ENCODE results near the gene IL34.
"Not testable (repeated sequence)": the region's sequence is repeated elsewhere in the genome, so short reads cannot be mapped to it uniquely, and the experiment has no call there.

The IL34 gene

GRCh38 chr16:70656065-70656711, 9.8 kb downstream of the IL34 start:
- FAIRE-seq (no peak), DNase-seq (ENCODE audit: extremely low spot score, insufficient read length, low read depth) (no peak)

- DNase-seq (ENCODE audit: extremely low spot score, insufficient read length, low read depth) = no peak
- FAIRE-seq = no peak
These were observed 10.4 kb downstream of the IL34 start for GRCh38 chr16:70656712-70657263.

GRCh38 chr16:70657956-70658355, 11.6 kb downstream of the IL34 start:
- FAIRE-seq (no peak), DNase-seq (ENCODE audit: extremely low spot score, insufficient read length, low read depth) (no peak)

GRCh38 chr16:70658921-70659320, 12.6 kb downstream of the IL34 start:
- FAIRE-seq (no peak), DNase-seq (ENCODE audit: extremely low spot score, insufficient read length, low read depth) (no peak)

- no peak for FAIRE-seq
- DNase-seq (ENCODE audit: extremely low spot score, insufficient read length, low read depth) = no peak
These were observed 13.2 kb downstream of the IL34 start for GRCh38 chr16:70659546-70659945.

- no peak for DNase-seq (ENCODE audit: extremely low spot score, insufficient read length, low read depth)
- no peak for FAIRE-seq
These were observed 13.8 kb downstream of the IL34 start for GRCh38 chr16:70659953-70660671.

GRCh38 chr16:70660672-70661350, 14.5 kb downstream of the IL34 start:
- FAIRE-seq = no peak
- DNase-seq (ENCODE audit: extremely low spot score, insufficient read length, low read depth) = no peak

- DNase-seq (ENCODE audit: extremely low spot score, insufficient read length, low read depth) = no peak
- FAIRE-seq = no peak
These were observed 15.2 kb downstream of the IL34 start for GRCh38 chr16:70661534-70661917.

- no peak for DNase-seq (ENCODE audit: extremely low spot score, insufficient read length, low read depth)
- no peak for FAIRE-seq
These were observed 15.7 kb downstream of the IL34 start for GRCh38 chr16:70661918-70662641.

GRCh38 chr16:70662991-70663523, 16.7 kb downstream of the IL34 start:
- DNase-seq (ENCODE audit: extremely low spot score, insufficient read length, low read depth) = no peak
- FAIRE-seq = no peak

- FAIRE-seq = no peak
These were observed 17.4 kb downstream of the IL34 start for GRCh38 chr16:70663524-70664324.

GRCh38 chr16:70664325-70665112, 18.2 kb downstream of the IL34 start:
- FAIRE-seq = no peak
- DNase-seq (ENCODE audit: extremely low spot score, insufficient read length, low read depth) = no peak

More at GRCh38 chr16:70663524-70664324, 17.4 kb downstream of the IL34 start:
- DNase-seq (ENCODE audit: extremely low spot score, insufficient read length, low read depth) = no peak

GRCh38 chr16:70665113-70665694, 18.8 kb downstream of the IL34 start:
- FAIRE-seq (no peak), DNase-seq (ENCODE audit: extremely low spot score, insufficient read length, low read depth) (no peak)

GRCh38 chr16:70665806-70666735, 19.7 kb downstream of the IL34 start:
- no peak for FAIRE-seq

GRCh38 chr16:70670175-70670574, 23.8 kb downstream of the IL34 start:
- FAIRE-seq = no peak
- DNase-seq (ENCODE audit: extremely low spot score, insufficient read length, low read depth) = no peak

More at GRCh38 chr16:70665806-70666735, 19.7 kb downstream of the IL34 start:
- no peak for DNase-seq (ENCODE audit: extremely low spot score, insufficient read length, low read depth)

- not testable (repeated sequence) for FAIRE-seq; DNase-seq (ENCODE audit: extremely low spot score, insufficient read length, low read depth)
These were observed 24.6 kb downstream of the IL34 start for GRCh38 chr16:70670938-70671337.

All from GM18507 (cell line).